Right atrium auricular region (tissue), 2 donors: ENCODE results near the gene RAPGEF6. TPM values are rescaled to one million over a fixed set of nuclear protein-coding genes. Genes with fewer than 3 reads are reported as not detected.
"Not testable (repeated sequence)": the region's sequence is repeated elsewhere in the genome, so short reads cannot be mapped to it uniquely, and the experiment has no call there.

Experiments
- DNase-seq: peaks from one replicate; pipeline ENCODE4 v3.0.0-alpha.2; 2019; ENCODE audit warnings: low spot score
- H3K27ac ChIP-seq, 2 donors: fragments of 200-600 bp; sonication (generic); 1 replicate in 1 of 2; 2 replicates in 1 of 2; pipeline ENCODE4 v1.5.1; 2016 to 2019
- H3K27me3 ChIP-seq, 2 donors: fragments of 200-600 bp; sonication (generic); one replicate each; pipeline versions ENCODE4 v1.5.1 to v1.6.0; 2017 to 2019
- H3K36me3 ChIP-seq: fragments of 200-600 bp; sonication (generic); one replicate; pipeline ENCODE4 v1.5.1; 2016
- H3K4me1 ChIP-seq, 2 donors: fragments of 200-600 bp; sonication (generic); one replicate each; pipeline versions ENCODE4 v1.5.1 to v1.6.0; 2017 to 2019
- H3K4me3 ChIP-seq, 2 donors: fragments of 200-600 bp; sonication (generic); 1 replicate in 1 of 2; 2 replicates in 1 of 2; pipeline ENCODE4 v1.5.1; 2017 to 2019; ENCODE audit warnings: mild to moderate bottlenecking in 1 of 2, moderate library complexity in 1 of 2
- H3K9me3 ChIP-seq, 2 donors: fragments of 200-600 bp; sonication (generic); one replicate each; pipeline ENCODE4 v1.5.1; 2019
- total RNA-seq, 2 donors: library from RNA; depleted of rRNA; stranded (reverse); fragments of >200 nt; gene quantifications; one replicate each; pipeline ENCODE4 v1.1.0, GENCODE V29; 2016
- TF ChIP-seq, protein P1 (sequence below), 2 donors: fragments of 200-600 bp; sonication (generic); IDR thresholded peaks; one replicate each; pipeline ENCODE4 v1.5.1; 2019; ENCODE audit warnings: antibody characterized with exemption in 2 of 2

RAPGEF6 gene
- total RNA-seq, 2 donors from 2014 or later = 10.0 to 14.0 TPM

DNA sequence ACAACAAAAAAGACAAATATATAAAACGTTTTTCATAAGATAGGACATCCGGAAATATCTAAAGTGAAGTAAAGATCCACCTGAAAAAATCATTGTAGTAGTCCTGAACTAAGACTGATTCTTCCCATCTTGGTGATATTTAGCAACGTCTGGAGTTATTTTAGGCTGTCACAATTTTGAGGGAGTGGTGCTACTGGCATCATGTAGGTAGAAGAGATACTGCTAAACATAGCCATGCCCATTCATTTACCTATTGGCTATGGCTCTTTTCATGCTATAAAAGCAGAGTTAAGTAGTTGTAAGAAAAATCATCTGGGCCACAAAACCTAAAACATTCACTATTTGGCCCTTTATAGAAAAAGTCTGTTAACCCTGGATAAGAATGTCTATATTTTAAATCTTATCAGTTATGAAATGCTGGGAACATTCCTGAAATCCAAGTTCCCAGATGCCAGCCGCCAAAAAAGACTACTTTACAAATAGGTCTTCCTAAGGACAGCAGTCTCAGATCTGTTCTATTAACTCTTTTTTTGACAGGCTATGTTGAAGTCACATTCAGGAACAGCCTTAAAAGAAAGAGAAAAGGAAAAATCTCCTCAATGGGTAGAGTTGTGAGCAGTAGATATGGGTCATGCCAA lies 27.0 kb downstream of the RAPGEF6 start:
- no peak for DNase-seq
- TF ChIP-seq, protein P1, sequence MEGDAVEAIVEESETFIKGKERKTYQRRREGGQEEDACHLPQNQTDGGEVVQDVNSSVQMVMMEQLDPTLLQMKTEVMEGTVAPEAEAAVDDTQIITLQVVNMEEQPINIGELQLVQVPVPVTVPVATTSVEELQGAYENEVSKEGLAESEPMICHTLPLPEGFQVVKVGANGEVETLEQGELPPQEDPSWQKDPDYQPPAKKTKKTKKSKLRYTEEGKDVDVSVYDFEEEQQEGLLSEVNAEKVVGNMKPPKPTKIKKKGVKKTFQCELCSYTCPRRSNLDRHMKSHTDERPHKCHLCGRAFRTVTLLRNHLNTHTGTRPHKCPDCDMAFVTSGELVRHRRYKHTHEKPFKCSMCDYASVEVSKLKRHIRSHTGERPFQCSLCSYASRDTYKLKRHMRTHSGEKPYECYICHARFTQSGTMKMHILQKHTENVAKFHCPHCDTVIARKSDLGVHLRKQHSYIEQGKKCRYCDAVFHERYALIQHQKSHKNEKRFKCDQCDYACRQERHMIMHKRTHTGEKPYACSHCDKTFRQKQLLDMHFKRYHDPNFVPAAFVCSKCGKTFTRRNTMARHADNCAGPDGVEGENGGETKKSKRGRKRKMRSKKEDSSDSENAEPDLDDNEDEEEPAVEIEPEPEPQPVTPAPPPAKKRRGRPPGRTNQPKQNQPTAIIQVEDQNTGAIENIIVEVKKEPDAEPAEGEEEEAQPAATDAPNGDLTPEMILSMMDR (IDR thresholded peaks at IDR 0.05) = no peak
- Histone ChIP-seq H3K27ac (no peak overlapping the region), H3K9me3 (no peaks in the 10 kb centered on the region), H3K4me1 (peaks cover 0 to 21% of the 10 kb centered on the region in 2 donors), H3K4me3 (no peak overlapping the region), H3K36me3 (no peaks in the 10 kb centered on the region), H3K27me3 (no peaks in the 10 kb centered on the region)

DNA sequence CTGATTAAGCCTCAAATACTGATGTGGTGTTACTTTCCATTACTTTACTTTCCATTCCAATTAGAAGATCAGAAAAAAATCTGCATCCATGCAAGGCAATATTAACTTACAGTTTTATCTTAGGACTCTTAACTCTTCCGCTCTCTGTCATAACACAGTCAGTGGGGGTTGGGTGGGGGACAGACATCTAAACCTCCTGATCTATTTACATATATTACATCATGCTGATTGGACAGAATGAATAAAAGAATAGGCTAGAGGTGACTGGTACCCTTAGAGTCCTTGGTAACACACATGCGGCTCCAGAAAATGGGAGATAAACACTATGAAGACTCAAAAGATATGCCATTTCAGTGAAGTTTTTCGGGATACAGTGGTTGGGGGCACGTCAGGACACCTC lies 27.6 kb downstream of the RAPGEF6 start:
- H3K4me1 ChIP-seq = peaks cover 0 to 21% of the 10 kb centered on the region in 2 donors
- DNase-seq = no peak
- H3K27me3 ChIP-seq = no peaks in the 10 kb centered on the region
- TF ChIP-seq, protein P1 (IDR thresholded peaks at IDR 0.05) = no peak
- H3K27ac ChIP-seq = no peak overlapping the region
- H3K9me3 ChIP-seq = no peaks in the 10 kb centered on the region
- no peak overlapping the region for H3K4me3 ChIP-seq
- peaks cover 4% of the 10 kb centered on the region for H3K36me3 ChIP-seq

DNA sequence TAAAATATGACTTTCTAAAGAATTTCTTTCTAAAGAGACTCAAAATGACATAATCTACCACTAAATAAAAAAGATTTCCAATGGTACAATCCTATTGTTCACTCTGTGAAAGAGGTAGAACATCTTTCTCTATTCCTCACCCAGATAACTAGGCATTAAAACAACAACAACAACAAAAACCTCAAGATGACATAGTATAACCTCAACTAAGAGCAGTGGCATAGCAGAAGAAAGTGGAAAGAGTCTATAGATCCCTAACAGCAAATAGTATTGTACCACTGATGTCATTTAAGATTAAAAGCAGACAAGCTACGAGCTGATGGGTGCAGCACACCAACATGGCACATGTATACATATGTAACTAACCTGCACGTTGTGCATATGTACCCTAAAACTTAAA lies 29.9 kb downstream of the RAPGEF6 start:
- Histone ChIP-seq H3K36me3 (peaks cover 9% of the 10 kb centered on the region), H3K4me1 (peaks cover 0 to 21% of the 10 kb centered on the region in 2 donors), H3K27me3 (no peaks in the 10 kb centered on the region), H3K9me3 (no peaks in the 10 kb centered on the region), H3K27ac (no peak overlapping the region), H3K4me3 (no peak overlapping the region)
- DNase-seq = no peak
- TF ChIP-seq, protein P1 (IDR thresholded peaks at IDR 0.05) = no peak

DNA sequence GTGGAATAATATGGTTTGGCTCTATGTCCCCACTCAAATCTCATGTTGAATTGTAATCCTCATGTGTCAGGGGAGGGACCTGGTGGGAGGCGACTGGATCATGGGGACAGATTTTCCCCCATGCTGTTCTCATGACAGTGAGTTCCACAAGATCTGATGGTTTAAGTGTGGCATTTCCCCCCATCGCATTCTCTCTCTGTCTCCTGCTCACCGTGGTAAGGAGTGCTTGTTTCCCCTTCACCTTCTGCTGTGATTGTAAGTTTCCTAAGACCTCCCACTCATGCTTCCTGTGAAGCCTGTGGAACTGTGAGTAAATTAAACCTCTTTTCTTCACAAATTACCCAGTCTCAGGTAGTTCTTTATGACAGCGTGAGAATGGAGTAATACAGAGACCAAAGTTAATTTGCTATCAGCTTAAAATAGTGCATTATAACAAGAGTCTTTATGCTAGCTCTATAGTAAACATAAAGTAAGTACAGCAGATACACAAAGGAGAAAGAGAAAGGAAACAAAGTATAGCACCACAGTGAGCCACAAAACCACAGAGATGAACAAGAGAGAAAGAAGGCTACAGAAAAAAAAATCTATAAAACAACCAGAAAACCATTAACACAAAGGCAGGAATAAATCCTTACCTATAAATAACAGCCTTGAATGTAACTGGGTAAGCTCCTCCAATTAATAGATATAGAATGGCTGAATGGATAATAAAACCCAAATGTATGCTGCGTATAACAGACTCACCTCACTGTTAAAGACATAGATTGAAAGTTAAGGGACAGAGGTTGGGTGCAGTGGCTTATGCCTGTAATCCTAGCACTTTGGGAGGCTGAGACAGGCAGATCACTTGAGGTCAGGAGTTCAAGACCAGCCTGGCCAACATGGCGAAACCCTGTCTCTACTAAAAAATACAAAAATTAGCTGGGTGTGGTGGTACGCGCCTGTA lies 39.7 kb downstream of the RAPGEF6 start:
- no peaks in the 10 kb centered on the region for H3K27me3 ChIP-seq
- no peak overlapping the region for H3K4me3 ChIP-seq
- DNase-seq = no peak
- peaks cover 0 to 16% of the 10 kb centered on the region in 2 donors for H3K4me1 ChIP-seq
- no peaks in the 10 kb centered on the region for H3K9me3 ChIP-seq
- H3K36me3 ChIP-seq = no peaks in the 10 kb centered on the region
- H3K27ac ChIP-seq = no peak overlapping the region
- TF ChIP-seq, protein P1 (IDR thresholded peaks at IDR 0.05) = no peak

DNA sequence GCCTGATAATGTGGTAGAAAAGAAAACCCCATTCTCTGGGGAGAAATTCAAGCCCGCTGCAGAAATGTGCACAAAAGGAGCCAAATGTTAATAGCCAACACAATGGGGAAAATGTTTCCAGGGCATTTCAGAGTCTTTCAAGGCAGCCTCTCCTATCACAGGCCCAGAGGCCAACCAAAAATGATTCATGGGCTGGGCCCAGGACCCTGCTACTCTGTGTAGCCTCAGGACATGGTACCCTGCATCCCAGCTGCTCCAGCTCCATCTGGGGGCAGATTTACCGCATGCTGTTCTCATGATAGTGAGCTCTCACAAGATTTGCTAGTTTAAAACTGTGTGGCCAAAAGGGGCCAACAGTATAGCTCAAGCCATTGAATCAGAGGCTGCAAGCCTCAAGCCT lies 41.1 kb downstream of the RAPGEF6 start:
- TF ChIP-seq, protein P1 (IDR thresholded peaks at IDR 0.05) = no peak
- Histone ChIP-seq H3K4me3 (no peak overlapping the region), H3K36me3 (no peaks in the 10 kb centered on the region), H3K9me3 (no peaks in the 10 kb centered on the region), H3K27me3 (no peaks in the 10 kb centered on the region), H3K4me1 (peaks cover 0 to 24% of the 10 kb centered on the region in 2 donors), H3K27ac (no peak overlapping the region)
- no peak for DNase-seq

DNA sequence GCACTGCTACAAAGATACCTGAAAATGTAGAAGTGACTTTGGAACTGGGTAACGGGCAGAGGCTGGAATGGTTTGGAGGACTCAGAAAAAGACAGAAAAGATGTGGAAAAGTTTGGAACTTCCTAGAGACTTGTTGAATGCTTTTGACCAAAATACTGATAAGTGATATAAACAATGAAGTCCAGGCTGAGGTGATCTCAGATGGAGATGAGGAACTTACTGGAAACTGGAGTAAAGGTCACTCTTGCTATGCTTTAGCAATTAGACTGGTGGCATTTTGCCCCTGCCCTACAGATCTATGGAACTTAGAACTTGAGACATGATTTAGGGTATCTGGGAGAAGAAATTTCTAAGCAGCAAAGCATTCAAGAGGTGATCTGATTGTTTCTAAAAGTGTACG lies 41.6 kb downstream of the RAPGEF6 start:
- not testable (repeated sequence) for H3K9me3 ChIP-seq, H3K27ac ChIP-seq, H3K27me3 ChIP-seq, H3K4me3 ChIP-seq, H3K36me3 ChIP-seq, DNase-seq
- peaks cover 0 to 25% of the 10 kb centered on the region in 2 donors for H3K4me1 ChIP-seq
